HG03139 (cell line): ENCODE measurements around the gene TINCR.
"Not testable (repeated sequence)": the region's sequence is repeated elsewhere in the genome, so short reads cannot be mapped to it uniquely, and the experiment has no call there.

Experiments used
- ATAC-seq: cut with Tn5 transposase; IDR thresholded peaks from one replicate; pipeline ENCODE4 v1.9.1; 2021; ENCODE audit not compliant: unreplicated experiment

TINCR gene

GRCh38 chr19:5561559-5561958, 6.2 kb downstream of the TINCR start:
- no peak for ATAC-seq

GRCh38 chr19:5560156-5560555, 7.6 kb downstream of the TINCR start:
- no peak for ATAC-seq

- no peak for ATAC-seq
Observed at GRCh38 chr19:5559804-5560133, 8.0 kb downstream of the TINCR start.

GRCh38 chr19:5558101-5558621, 9.6 kb downstream of the TINCR start:
- ATAC-seq = no peak

- ATAC-seq = no peak
Observed at GRCh38 chr19:5557691-5558090, 10.1 kb downstream of the TINCR start.

GRCh38 chr19:5554828-5555227, 12.9 kb downstream of the TINCR start:
- no peak for ATAC-seq

GRCh38 chr19:5553892-5554291, 13.9 kb downstream of the TINCR start:
- no peak for ATAC-seq

- no peak for ATAC-seq
Observed at GRCh38 chr19:5547881-5548280, 19.9 kb downstream of the TINCR start.

- no peak for ATAC-seq
Observed at GRCh38 chr19:5545984-5546383, 21.8 kb downstream of the TINCR start.

- ATAC-seq = no peak
Observed at GRCh38 chr19:5545051-5545450, 22.7 kb downstream of the TINCR start.

GRCh38 chr19:5542665-5543064, 25.1 kb downstream of the TINCR start:
- ATAC-seq = no peak

- ATAC-seq = no peak
Observed at GRCh38 chr19:5541456-5541855, 26.3 kb downstream of the TINCR start.

- ATAC-seq = no peak
Observed at GRCh38 chr19:5540208-5540607, 27.5 kb downstream of the TINCR start.

- no peak for ATAC-seq
Observed at GRCh38 chr19:5537870-5538269, 29.9 kb downstream of the TINCR start.

GRCh38 chr19:5536982-5537579, 30.7 kb downstream of the TINCR start:
- ATAC-seq = not testable (repeated sequence)

- ATAC-seq = no peak
Observed at GRCh38 chr19:5536337-5536894, 31.3 kb downstream of the TINCR start.

- no peak for ATAC-seq
Observed at GRCh38 chr19:5534787-5535586, 32.8 kb downstream of the TINCR start.

- ATAC-seq = no peak
Observed at GRCh38 chr19:5533257-5533656, 34.5 kb downstream of the TINCR start.

GRCh38 chr19:5530701-5531100, 37.1 kb downstream of the TINCR start:
- ATAC-seq = no peak

GRCh38 chr19:5526691-5527090, 41.1 kb downstream of the TINCR start:
- no peak for ATAC-seq

- no peak for ATAC-seq
Observed at GRCh38 chr19:5524081-5524480, 43.7 kb downstream of the TINCR start.

GRCh38 chr19:5522106-5522505, 45.6 kb downstream of the TINCR start:
- ATAC-seq = no peak
